GM18907 (cell line): ENCODE data around the gene SRXN1.
A peak's percentile ranks its signal among the peaks of the same experiment; 100 is the strongest.
"Not testable (repeated sequence)": the region's sequence is repeated elsewhere in the genome, so short reads cannot be mapped to it uniquely, and the experiment has no call there.

Source experiments
- ATAC-seq: cut with Tn5 transposase; IDR thresholded peaks from one replicate; pipeline ENCODE4 v1.9.1; 2021; ENCODE audit warnings: mild to moderate bottlenecking, moderate library complexity; ENCODE audit not compliant: unreplicated experiment

SRXN1 gene

GRCh38 chr20:655726-656624 is 3.0 kb upstream of the SRXN1 start:
- no peak for ATAC-seq

DNA sequence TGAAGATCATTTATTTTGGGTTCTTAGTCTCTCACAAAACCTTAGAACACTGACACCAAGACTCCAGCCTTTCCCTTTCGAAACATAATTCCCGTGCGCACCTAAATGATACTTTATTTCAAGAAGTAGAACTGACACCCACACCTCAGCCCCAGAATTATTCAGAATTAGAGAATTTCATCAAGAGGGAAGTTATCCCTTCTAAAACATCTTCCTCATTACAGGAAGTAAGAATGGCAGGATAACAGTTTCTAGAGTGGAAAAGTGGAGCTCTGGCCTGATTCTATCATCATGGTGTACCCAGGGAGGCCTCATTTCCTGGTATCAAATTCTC is 1.4 kb upstream of the SRXN1 start:
- no peak for ATAC-seq

DNA sequence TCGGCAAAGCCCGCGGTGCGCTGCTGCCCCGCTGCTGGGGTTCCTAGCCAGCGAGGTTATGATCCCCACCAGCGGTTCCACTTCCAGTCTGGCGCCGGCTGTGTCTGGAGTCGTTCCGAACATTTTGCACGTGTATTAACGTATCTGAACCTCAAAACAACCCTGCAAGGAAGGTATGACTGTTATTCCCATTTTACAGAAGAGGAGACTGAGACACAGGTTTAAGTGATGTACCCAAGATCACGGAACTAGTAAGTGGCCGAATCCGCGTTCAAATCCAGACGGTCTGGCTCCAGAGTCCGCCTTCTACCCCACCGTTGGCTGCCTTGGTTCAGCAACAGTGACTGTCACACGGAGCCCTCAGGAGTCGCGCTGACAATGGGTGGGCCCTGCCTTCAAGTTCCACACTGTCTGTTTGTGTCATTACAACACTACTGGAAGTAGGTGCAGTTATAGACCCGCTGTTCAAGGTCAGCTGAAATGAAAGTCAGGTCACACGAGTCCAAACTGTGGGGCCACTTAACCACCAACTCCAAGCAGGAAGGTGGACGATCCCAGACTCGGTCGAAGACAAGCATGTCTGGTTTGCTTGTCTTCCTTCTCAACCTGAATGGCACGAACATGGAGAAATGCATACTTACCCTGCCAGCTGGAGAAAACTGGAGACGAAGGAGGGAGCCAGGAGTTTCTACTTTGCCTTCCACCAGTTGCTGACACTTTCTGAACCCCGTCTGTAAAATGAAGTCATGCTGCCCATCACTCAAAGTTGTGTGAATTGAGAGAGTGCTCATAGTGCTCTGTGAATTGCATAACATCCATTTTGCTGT is 803 bp upstream of the SRXN1 start:
- ATAC-seq: no peak

DNA sequence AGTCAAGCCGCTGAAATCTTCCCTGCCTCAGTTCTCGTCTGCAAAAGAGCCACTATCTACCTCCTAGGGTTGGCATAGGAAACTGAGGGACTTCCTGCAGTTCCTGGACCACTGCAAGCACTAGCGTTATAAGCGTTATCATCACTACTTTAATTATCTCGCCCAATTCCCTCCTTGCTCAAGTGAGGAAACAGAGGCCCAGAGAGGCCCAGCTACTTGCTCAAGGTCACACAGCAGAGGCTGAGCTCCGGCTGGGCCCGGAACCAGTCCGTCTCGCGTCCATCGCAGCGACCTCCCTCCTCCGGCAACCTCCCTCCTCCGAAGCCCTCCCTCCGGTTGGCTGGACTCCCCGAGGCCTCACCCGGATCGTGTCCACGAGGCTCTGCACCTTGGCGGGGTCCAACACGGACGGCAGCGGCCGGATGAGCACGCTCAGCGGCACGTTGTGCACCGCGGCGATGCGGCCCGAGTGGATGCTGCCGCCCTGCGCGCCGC is 338 bp downstream of the SRXN1 start:
- peak; percentile 18 for ATAC-seq

GRCh38 chr20:651713-652614 is 1.0 kb downstream of the SRXN1 start:
- no peak for ATAC-seq

- no peak for ATAC-seq
Observed at GRCh38 chr20:650954-651353, 2.0 kb downstream of the SRXN1 start.

DNA sequence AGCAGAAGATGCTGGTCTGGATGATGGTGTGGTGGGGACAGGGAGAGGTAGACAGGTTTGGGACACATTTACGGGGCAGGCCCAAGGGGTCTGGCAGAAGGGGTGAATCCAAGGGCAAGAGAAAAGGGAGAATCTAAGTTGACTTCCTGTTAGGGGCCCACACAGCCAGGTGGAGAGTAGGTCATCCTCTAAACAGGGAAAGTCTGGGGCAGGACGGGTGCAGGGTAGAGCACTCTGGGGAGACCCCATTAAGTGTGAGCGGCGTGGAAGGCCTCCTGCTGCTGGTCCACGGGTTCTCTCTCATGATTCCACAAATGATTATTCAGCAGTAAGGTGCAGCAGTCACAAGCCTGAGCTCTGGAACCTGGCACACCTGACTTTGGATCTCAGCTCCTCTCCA is 2.7 kb downstream of the SRXN1 start:
- ATAC-seq: no peak

DNA sequence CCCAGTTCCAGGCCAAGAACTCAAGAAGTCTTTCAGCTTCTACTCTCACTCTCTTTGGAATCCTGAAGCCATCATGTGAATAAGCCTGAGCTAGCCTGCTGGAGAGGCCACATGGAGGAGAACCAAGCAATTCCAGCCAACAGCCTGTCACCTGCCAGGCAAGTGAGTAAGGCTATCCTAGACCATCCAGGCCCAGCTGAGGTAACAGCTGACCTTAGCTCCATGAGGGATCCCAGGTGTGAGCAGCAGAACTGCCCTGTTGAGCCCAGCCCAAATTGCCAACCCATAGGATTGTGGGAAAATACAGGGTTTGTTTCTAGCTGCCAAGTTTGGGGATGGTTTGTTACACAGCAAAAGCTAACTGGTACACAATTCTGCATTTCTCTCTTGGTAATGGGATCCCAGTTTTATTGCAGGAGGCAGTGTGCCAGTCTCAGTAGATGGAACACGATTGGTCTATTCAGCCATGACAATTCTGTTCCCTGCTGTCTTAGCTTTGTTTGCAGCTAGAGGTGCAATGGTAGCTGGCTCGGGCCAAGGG is 5.5 kb downstream of the SRXN1 start:
- no peak for ATAC-seq

GRCh38 chr20:646868-647233 is 6.1 kb downstream of the SRXN1 start:
- no peak for ATAC-seq

GRCh38 chr20:646107-646867 is 6.7 kb downstream of the SRXN1 start:
- no peak for ATAC-seq

- ATAC-seq: no peak
Observed at GRCh38 chr20:645318-646106, 7.5 kb downstream of the SRXN1 start.

DNA sequence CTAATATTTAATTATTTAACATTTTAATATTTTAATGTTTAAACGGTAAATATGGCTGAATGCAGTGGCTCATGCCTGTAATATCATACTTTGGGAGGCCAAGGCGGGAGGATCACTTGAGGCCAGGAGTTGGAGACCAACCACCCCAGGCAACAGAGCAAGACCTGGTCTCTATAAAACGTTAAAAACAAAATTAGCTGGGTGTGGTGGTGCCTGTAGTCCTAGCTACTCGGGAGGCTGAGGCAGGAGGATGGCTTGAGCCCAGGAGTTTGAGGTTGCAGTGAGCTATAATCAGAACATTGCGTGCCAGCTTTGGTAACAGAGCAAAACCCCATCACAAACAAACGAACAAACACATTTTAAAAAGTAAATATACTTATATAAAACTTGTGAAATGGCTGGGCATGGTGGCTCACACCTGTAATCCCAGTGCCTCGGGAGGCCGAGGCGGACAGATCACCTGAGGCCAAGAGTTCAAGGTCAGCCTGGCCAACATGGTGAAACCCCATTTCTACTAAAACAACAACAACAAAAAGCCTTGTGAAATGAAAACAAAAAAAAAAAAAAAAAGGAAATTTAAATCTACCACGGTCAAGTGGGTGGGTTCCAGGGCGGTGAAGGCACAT is 8.2 kb downstream of the SRXN1 start:
- ATAC-seq: no peak

- no peak for ATAC-seq
Observed at GRCh38 chr20:642398-643174, 10.4 kb downstream of the SRXN1 start.

DNA sequence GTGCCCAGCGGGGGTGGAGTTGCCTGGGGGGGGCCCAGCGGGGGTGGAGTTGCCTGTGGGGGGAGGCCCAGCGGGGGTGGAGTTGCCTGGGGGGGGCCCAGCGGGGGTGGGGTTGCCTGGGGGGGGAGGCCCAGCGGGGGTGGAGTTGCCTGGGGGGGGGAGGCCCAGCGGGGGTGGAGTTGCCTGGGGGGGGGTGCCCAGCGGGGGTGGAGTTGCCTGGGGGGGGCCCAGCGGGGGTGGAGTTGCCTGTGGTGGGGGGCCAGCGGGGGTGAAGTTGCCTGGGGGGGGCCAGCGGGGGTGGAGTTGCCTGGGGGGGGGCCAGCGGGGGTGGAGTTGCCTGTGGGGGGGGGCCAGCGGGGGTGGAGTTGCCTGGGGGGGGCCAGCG is 11.0 kb downstream of the SRXN1 start:
- ATAC-seq: not testable (repeated sequence)

GRCh38 chr20:641516-641875 is 11.5 kb downstream of the SRXN1 start:
- ATAC-seq: no peak

GRCh38 chr20:640674-641515 is 12.1 kb downstream of the SRXN1 start:
- no peak for ATAC-seq

DNA sequence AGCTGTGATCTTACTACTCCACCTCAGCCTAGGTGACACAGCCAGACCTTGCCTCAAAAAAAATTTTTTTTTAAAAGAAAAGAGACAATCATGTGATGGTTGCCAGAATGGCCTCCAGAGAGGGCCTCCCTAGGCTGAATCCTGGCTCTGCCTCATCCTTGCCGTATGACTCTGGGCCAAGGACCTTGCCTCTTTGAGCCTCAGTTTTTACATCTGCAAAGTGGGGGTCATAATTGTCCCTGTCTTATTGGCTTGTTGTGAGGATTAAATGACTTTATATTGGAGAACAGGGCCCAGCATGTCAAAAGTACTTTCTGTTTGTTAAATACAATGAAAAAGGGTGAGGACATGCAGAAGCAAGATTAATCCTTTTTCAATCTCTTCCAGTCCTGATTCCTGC is 14.4 kb downstream of the SRXN1 start:
- no peak for ATAC-seq
